ENCODE data around the gene KLHL36. TPM values are rescaled to one million over a fixed set of nuclear protein-coding genes. Genes with fewer than 3 reads are reported as not detected.

KLHL36 gene
- total RNA-seq, 6 experiments from 2014 or later: 37.6 to 58.3 (median 40.7) TPM

DNA sequence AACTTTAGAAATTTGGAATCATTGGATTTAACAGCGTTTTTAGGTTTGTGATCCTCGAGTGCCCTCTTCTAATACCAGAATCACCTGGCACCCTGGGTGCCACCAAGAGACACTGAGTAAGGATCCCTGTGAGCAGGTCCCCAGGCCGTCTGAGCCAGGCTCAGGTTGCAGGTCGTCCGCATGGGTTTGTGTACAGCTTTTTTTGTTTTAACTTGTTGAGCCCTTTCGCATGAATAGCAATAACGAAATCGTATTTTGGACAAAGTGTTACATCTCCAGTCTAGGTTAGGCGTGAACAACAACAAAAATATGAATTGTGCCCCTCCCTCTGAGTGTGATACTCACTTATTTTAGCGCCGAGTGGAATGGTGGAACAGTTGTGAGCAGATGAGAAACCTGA is 62.4 kb downstream of the KLHL36 start:
- Mint-ChIP-seq H3K4me3 (no peak overlapping the region), H3K4me1 (ENCODE audit: low read depth) (peaks cover 68% of the 10 kb centered on the region), H3K27ac (no peak overlapping the region; the same call in 1 of the 2 replicates), H3K9me3 (no peaks in the 10 kb centered on the region), H3K27me3 (ENCODE audit: insufficient read depth) (no peaks in the 10 kb centered on the region; the same call in 1 of the 2 replicates), H3K36me3 (ENCODE audit: low read depth) (peaks cover 5% of the 10 kb centered on the region; the same call in 1 of the 2 replicates)
- no peak for DNase-seq
- no peak for TF ChIP-seq CTCF (IDR thresholded peaks at IDR 0.05)

Other genes with a start within 250 kb of the KLHL36 start
- 10 to 100 TPM; 45.6 to 57.3 (median 50.8) TPM for gene MEAK7, start 143.9 kb upstream of the KLHL36 start, total RNA-seq (2021; fragmentation: NEBNext Ultra II Directional; extraction: Animal tissue kit (Norgen Biotek cat#: 25700))
- gene COTL1, start 30.4 kb upstream of the KLHL36 start, total RNA-seq (2021; fragmentation: NEBNext Ultra II Directional; extraction: Animal tissue kit (Norgen Biotek cat#: 25700)): 100 to 1,000 TPM; 580 to 681 (median 632) TPM
- 100 to 1,000 TPM in 2 of 6 experiments, 10 to 100 TPM in 4; 83.2 to 106 (median 92.3) TPM for gene USP10, start 51.5 kb downstream of the KLHL36 start, total RNA-seq (2021; fragmentation: NEBNext Ultra II Directional; extraction: Animal tissue kit (Norgen Biotek cat#: 25700))
- 10 to 100 TPM; 12.2 to 15.5 (median 13.6) TPM for gene CRISPLD2, start 171.5 kb downstream of the KLHL36 start, total RNA-seq (2021; fragmentation: NEBNext Ultra II Directional; extraction: Animal tissue kit (Norgen Biotek cat#: 25700))